NCI-H2107 treated with DMSO at 0.1 percent for 48 hours (cell line): ENCODE results near the gene ZNF548.

Experiments
- DNase-seq: peaks from one replicate; lab custom pipeline; 2025; ENCODE audit not compliant: unreplicated experiment; lab: John Stamatoyannopoulos, UW

ZNF548 gene

DNA sequence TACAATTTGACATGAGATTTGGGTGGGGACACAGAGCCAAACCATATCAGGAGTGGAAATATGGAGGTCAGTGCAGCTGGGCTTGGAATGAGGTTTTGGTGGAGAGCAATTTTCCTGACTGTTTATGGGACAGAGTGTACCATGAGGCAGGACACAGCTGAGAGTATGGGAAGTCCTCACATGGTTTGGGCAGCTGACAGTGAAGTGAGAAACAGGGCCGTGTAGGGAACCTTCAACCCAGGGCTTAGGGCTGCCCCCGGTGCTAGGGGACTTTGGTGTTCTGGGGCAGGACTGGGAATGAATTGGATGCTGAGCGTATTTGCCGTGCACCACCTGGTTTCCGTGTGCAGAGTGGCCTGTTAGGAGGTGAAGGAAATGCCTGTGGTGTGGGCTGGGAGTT lies 6.1 kb downstream of the ZNF548 start:
- no peak for DNase-seq

GRCh38 chr19:57398868-57399267 lies 9.2 kb downstream of the ZNF548 start:
- no peak for DNase-seq

- DNase-seq: no peak
Observed at GRCh38 chr19:57403737-57404563, 14.3 kb downstream of the ZNF548 start.

GRCh38 chr19:57406516-57407123 lies 17.0 kb downstream of the ZNF548 start:
- no peak for DNase-seq

- DNase-seq: peak; percentile 81
Observed at GRCh38 chr19:57410877-57411671, 21.4 kb downstream of the ZNF548 start, which contains the start of gene ZNF17. Gene ZNF17 (plus strand): TSS chr19:57411161. CDS start chr19:57413616, 2,455 bp downstream.

- DNase-seq: no peak
Observed at GRCh38 chr19:57419439-57419838, 29.8 kb downstream of the ZNF548 start.

DNA sequence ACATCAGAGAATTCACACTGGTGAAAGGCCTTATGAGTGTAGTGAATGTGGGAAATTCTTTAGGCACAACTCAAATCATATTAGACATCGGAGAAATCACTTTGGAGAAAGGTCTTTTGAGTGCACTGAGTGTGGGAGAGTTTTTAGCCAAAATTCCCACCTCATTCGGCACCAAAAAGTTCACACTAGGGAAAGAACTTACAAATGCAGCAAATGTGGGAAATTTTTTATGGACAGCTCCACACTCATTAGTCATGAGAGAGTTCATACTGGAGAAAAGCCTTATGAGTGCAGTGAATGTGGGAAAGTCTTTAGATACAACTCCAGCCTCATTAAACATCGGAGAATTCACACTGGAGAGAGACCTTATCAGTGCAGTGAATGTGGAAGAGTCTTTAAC lies 31.4 kb downstream of the ZNF548 start:
- no peak for DNase-seq

- no peak for DNase-seq
Observed at GRCh38 chr19:57434386-57435061, 44.9 kb downstream of the ZNF548 start.

GRCh38 chr19:57435062-57435978 lies 45.7 kb downstream of the ZNF548 start, which contains the start of gene ZNF749:
Gene ZNF749 (plus strand): TSS chr19:57435325. CDS start chr19:57435579, 254 bp downstream.
- DNase-seq: peak; percentile 97

DNA sequence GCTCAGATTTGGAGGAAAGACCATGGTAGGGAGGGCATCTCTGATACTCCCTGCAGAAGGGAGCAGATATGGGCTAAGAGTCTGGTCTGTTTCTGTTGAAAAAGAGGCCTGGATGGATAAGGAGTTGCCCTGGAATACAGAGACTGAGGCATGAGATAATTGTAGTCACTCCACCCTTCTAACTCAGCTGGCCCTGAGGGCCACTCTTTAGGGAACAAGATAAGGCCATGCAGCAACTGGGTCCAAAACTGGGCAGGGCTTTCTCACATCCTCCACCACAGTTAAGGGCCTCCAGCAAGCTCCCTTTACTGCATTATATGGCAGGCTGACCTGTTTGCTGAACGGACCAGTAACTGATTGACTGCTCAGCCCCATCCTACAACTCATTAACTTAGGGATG lies 46.8 kb downstream of the ZNF548 start:
- no peak for DNase-seq

DNA sequence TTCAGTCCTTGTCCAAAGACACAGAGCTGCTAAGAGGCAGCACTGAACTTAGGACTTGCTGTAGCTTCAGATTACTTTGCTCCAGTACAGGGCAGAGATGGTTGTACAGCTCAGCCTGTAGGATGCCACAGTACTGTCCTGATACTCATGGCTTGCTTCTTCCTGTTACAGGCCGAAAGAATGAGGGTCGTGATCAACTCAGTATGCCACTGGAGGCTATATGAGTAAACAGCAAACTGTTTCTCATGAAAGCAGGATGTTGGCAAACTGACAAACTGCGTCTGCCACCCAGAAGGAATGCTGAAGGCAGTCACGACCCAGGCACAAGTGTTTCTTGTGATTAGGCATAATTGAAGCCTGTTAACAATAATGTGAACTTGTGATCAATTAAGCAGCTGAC lies 48.3 kb downstream of the ZNF548 start:
- no peak for DNase-seq

- no peak for DNase-seq
Observed at GRCh38 chr19:57438925-57439324, 49.3 kb downstream of the ZNF548 start.

- DNase-seq: no peak
Observed at GRCh38 chr19:57441979-57442752, 52.5 kb downstream of the ZNF548 start.

- no peak for DNase-seq
Observed at GRCh38 chr19:57443121-57443696, 53.6 kb downstream of the ZNF548 start.

DNA sequence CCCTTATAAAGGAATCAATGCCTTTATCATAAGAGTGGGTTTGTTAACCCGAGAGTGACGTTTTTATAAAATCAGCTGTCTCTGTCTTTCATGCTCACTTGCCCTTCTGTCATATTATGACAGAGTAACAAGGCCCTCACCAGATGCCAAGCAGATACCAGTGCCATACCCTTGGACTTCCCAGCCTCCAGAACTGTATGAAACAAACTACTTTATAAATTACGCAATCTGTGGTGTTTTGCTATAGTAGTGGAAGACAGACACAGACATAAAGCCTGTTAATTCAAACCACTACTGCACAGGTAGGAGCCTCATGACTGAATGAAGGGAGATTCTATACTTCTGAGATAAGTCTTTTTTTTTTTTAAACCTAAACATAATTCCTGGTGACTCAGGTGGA lies 62.7 kb downstream of the ZNF548 start:
- DNase-seq: no peak
